DMS114 treated with DMSO at 0.1 percent for 48 hours (cell line): Measurements from ENCODE around the gene PLEKHM2.

Experiments
- DNase-seq: peaks from one replicate; lab custom pipeline; 2025; ENCODE audit not compliant: unreplicated experiment; lab: John Stamatoyannopoulos, UW

The PLEKHM2 gene

DNA sequence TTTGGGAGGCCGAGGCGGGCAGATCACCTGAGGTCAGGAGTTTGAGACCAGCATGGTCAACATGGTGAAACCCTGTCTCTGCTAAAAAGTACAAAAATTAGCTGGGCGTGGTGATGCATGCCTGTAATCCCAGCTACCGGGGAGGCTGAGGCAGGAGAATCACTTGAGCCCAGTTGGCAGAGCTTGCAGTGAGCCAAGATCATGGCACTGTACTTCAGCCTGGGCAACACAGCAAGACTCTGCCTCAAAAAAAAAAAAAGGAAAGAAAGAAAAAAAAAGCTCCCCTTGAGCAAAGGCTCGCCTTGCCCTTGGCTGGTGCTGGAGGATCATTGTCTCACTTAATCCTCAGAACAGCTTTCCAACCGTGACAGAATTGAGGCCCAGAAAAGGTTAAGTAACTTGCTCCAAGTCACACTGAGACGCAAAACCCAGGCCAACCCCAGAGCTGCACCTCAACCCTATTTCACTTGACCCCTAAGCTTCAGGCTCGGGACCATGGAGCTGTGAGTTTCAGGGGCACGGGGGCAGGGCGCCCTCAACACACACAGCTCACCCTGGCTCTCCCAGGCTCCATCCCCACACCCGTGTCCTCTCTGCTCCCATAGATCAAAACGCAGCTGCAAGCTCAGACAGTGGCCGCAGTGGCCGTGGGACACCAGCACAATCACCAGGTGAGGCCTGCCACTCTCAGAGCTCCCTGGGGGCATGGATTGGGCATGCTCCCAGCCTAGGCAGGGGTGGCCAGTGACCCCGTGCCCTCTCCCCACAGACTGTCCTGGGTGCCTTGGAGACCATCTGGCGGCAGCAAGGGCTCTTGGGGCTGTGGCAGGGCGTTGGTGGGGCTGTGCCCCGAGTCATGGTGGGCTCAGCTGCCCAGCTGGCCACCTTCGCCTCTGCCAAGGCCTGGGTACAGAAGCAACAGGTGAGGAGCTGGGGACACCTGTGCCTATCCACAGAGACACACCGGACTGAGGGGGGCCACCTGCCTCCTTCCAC is 53.5 kb downstream of the PLEKHM2 start:
- DNase-seq = no peak

DNA sequence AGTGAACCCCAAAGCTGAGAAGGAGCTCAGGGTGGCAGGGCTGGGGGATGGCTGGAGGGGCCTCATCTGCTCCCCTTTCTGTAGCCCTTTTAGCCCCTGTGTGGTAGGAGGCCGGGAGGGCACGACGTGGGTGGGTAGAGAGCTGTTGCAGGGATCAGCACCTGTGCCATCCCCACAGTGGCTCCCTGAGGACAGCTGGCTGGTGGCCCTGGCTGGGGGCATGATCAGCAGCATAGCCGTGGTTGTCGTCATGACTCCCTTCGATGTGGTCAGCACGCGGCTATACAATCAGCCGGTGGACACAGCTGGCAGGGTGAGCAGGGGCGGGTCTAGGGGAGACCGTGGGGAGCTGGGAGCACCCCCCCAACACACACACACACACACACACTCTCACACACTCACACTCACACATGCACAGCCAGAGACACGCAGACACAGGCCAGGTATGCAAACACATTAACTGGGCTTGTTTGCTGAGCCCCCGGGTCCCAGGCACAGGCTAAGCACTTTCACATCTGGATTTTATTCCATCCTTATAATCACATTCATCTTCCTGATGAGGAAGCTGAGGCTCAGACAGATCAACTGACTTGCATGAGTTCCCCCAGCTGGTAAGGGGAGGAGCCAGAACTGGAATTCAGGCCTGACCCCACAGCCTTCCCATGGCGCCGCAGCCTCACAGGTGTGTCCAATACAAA is 54.4 kb downstream of the PLEKHM2 start:
- DNase-seq = no peak

DNA sequence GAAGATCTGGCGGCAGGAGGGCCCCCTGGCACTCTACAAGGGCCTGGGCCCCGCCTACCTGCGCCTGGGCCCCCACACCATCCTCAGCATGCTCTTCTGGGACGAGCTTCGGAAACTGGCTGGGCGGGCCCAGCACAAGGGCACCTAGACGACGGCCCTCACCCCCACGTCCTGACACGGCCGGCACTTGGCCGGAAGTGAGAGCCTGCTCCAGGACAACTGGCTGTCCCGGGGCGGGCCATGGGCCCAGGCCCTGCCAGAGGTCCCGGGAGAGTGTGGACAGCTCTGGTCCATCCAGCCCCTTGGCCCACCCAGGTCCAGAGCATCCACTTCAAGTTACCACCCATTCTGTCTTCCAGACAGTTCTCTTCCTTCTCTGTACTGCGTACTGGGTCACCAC is 55.1 kb downstream of the PLEKHM2 start:
- no peak for DNase-seq

DNA sequence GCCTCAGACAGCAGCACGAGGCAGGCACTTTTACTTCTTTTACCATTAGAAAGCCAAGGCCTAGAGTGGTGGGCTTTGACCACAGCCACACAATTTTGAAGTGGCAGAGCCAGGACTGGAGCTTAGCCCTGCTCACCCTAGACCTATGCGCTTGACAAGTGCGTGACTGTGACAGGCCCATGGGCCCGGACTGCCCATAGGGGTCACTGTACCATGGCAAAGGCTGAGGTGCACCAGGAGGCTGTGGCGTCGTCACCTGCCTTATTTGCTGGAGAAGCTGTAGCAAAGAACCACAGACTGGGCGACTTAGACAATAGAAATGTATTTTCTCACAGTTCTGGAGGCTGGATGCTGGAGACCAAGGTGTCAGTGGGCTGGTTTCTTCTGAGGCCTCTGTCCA is 55.6 kb downstream of the PLEKHM2 start:
- DNase-seq = no peak

DNA sequence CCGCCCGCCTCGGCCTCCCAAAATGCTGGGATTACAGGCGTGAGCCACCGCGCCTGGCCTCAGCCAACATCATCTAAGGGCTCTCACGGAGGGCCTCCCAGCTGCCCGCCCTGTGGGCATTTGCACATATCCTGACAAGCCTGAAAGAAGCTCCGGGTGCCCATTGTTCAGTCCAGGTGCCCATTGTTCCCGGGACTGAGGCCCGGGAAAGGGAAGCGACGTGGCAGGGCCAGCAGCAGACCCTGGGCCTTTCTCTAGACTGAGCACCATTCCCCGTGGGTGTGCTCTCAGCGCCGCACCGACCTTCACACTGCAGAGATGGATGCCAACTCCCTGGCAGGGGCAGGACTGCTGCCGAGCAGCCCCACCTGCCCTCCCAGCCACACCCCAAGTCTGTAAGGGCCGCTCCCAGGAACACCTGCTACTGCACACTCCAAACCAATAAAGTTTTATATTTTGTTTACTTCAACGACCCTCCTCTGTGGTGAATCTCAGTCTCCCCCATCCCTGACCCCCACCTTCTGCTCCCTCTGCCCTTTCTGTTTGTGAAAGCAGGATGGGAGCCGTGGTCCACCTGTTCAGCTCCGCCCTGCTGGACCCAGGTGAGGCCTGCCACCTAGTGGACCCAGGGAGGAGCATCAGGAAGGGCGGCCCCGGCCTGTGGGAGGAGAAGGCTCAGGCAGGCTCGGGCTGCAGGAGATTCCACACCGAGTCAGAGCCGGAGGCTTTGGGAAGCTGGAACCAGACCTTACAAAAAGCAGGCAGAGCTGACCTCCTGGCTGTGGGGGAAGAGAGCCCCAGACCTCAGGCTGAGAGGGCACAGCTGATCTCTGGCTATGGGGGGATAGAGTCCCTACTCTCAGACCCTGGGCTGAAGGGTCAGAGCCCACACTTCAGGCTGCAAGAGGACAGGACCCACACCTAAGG is 57.1 kb downstream of the PLEKHM2 start:
- DNase-seq = peak; percentile 28

DNA sequence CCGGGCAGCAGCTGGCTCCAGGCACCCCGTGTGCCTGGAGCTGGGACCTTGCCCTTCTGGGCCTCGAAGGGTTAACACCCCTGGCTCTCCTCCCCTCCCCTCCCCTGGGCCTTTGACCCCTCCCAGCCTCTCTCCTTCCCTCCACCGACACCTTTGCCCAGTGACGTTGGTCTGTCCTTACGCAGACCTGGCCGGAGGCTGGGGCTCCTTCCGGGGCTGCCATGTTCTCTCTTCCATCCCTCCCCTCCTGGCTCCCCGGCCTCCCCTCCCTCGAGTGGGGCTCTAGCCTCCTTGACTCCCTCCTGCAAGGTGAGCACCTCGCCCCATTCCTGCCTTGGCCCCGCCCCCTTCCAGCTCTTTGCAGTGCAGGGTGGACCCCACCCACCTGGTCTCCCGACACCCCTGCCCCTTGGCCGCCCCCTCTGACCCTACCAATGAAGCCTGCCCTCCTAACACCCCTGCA is 58.2 kb downstream of the PLEKHM2 start, which contains the start of gene TMEM82:
Gene TMEM82, plus strand, starts transcription at position 161 of the 463 bp plus-strand sequence. Its CDS starts 61 bp downstream, at position 222.
- no peak for DNase-seq

DNA sequence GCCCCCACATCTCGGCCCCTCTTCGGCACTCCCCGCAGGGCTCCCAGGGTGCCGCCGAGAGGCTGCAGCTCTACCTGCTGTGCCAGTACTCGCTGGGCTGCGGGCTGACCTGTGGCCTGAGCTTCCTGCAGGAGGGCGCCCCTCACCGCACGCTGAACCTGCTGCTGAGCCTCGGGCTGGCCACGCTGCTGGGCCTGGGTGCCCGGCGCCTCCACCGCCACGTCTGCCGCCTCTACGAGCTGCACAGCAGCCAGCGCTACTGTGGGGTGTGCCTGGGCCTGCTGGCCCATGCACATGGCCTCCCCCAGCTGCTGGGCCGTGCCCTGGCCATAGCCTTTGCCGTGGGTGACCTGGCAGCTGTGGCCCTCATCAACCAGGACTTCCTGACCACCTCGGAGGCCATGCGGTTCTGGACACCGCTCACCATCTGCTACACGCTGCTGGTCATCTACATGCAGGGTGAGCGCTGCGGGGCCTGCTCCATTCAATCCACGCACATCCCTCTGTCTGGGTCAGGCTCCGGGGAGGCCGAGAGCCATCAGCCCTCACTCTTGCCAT is 60.1 kb downstream of the PLEKHM2 start:
- no peak for DNase-seq

DNA sequence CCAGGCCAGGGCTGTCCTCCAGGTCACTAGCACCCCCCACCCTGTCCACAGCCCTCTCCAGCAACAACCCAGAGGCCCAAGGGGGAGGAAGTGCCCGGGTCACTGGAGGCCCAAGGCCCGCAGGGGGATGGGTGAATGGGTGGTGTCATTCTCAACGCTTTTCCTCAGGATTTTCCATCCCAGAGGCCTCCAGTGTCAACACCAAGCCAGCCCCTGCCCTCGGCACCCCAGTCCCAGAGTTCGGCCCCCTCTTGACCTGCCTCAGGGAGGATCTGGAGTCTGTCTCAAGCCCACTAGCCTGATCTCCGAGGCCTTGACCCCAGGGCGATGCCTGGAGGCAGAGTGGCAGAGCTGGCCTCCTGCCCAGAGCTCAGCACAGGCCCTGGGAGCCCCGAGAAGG is 63.3 kb downstream of the PLEKHM2 start:
- no peak for DNase-seq

DNA sequence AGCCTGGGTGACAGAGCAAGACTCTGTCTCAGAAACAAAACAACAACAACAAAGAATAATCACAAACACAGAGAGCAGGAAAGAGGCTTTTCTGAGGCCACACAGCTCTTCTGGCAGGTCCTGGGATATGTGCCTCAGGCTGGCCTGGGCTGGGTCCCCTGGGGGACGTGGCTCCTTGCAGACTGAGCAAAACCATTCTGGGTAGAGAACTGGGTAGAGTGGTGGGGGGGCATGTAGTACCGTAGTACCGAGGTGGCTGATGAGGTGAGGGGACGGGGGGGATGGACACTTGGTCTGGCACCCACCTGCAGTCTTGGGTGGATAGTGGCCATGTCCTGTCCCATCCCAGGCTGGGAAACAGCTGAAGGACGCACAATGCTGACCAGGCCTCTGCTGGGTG is 64.1 kb downstream of the PLEKHM2 start:
- no peak for DNase-seq

DNA sequence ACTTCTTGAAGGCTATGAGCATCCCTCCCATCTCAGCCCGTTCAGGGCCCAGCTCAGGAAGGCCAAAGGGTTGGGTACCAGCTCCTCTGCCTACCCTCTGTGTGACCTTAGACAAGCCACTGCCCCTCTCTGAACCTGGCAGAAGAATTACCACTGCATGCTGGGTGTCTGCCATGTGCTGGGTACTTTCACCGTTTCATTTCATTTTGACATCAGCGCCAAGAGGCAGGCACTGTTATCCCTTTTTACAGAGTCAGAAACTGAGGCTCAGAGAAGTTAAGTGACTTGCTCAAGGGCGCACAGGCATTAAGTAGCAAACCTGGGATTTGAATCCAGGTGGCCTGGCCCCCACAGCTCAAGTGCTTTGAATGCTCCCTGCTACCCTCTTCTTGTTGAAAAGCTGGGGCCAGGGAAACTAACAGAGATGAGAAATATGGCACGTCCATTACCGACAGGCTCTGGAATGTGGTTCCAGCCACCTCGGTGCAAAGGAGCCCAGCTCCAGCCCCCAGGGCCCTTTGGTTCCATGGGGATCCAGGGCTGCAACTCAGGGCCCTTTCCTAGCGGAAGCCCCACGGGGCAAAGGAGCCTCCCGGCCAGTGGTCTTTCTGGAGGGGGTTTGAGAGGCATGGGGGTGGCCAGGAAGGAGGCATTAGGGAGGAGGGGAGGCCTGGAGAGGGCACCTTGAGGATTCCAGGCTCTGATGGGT is 64.7 kb downstream of the PLEKHM2 start:
- DNase-seq = no peak

DNA sequence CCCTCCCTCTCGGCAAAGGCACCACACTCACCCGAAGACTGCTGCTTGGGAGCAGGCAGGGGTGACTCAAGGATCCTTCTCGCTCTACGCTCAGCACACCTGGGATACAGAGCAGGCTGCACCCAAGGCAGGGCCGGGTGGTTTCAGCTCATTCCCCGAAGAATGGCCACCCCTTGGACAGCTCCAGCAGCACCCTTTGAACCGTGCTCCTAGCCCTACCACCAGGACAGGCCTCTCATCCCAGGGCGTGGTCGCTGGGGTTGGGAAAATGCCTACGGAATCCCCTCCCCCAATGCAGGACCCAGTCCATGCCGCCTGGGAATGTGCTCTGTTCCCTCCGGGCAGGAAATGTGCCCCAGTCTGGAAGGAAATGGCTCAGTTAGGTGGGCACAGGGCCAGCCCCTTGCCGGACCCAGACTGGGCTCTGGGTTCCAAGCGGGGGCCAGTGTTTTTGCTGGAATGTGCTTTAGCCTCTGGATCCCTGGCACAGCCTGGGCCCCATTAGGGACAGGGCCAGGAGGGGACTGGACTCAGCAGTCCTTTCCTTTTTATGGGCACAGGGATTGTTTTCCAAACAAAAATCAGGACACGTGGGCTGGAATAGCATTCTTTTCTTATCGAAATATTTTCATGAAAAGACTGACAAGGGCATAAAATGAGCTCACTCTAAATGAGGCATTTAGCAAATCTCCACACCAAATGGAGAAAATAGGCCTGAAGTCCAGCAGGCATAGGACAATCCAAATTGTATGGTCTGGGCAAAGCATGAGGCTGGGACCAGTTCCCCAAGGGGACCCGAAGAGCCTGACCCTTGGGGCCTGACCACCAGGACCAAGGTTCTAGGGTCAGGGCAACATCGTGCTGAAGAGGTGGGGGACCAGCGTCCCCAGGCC is 65.5 kb downstream of the PLEKHM2 start:
- DNase-seq = no peak

DNA sequence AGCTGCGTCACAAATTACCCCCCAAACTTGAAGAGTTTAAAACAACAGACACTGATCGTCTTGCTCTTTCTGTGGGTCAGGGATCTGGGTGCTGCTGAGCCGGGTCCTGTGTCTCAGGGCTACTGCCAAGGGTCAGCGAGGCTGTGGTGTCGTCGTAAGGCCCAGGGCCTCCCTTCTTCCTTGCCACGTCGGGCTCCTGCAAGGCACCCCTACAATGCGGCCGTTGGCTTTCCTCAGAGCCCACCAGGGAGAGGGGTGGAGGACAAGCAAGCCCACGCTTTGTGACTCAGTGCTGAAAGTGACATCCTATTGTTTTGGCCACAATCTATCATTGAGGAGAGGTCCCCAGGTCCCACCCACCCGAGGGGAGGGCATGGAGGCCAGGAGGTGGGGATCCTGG is 66.8 kb downstream of the PLEKHM2 start:
- DNase-seq = no peak

DNA sequence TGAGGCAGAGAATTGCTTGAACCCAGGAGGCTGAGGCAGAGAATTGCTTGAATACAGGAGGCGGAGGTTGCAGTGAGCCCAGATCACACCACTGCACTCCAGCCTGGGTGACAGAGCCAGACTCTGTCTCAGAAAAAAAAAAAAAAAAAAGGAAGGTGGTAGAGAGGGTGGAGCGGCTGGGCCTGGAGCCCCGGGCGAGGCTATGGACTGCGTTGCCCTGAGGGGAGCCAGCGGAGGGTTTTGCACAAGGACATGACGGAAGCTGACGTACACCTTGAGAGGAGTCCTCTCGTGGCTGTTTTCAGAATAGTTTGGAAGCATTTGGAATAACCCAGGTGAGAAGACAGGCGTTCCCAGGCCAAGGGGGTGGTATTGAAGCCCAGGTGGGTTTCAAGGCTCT is 67.6 kb downstream of the PLEKHM2 start:
- no peak for DNase-seq

DNA sequence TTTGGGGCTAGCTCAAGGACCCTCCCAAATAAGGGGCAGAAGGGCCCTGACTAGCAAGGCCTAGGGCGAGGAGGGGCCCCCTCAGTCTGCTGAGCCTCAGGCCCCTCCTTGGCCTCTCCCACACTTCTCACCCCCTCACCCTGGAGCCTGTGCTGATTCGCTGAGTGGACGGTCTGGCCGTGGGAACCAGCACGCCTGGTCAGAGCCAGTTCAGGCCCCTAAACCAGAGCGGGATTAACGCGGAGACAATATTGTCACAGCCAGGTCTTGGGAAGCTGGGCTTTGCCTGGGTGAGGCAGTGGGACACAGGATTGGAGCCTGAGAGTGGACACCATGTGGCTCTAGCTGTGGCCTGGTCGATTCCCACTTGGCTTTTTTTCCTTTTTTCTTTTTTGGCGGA is 69.7 kb downstream of the PLEKHM2 start:
- no peak for DNase-seq

DNA sequence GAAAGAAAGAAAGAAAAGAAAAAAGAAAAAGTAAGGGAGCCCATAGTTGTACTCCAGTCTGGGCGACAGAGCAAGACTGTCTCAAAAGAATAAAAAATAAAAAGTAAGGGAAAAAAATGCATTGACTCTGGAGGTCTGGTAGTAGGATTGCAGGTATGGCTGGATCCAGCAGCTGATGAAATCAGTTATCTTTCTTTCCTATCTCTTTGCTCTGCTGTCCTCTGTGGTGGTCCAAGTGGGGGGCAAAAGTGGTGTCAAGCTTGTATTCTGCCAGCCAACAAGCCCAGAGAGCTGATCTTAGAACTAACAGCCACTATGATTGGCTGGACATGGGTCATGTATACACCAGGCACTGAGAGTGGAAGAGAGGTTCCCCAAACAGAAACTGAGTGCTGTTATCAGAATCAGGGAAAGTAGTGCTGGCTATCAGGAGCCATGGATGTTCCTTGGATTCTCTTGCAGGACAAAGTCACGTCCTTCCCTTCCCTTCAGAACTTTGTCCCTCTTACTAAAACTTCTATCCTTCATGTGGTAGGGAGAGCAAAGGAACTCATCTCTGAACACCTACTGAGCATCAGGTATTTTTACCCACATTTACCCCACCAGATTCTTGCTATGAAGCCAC is 71.0 kb downstream of the PLEKHM2 start:
- no peak for DNase-seq

DNA sequence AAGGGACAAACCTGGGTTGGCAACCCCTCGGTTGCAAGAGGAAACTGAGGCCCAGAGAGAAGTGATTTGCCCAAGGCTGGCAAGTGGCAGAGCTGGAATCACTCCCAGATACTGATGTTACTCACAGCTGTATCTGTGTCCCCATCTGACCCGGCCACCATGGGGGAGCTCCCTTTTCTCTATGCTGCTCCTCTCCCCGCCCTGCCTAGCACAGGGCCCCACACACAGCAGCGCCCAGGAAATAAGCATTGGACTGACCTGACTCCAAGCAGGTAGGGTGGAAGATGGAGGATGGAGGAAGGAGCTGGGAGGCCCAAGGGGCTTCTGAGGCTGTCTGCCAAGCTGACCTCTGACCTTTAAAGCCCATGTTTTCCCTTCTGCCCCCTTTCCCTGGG is 71.5 kb downstream of the PLEKHM2 start:
- DNase-seq = no peak

DNA sequence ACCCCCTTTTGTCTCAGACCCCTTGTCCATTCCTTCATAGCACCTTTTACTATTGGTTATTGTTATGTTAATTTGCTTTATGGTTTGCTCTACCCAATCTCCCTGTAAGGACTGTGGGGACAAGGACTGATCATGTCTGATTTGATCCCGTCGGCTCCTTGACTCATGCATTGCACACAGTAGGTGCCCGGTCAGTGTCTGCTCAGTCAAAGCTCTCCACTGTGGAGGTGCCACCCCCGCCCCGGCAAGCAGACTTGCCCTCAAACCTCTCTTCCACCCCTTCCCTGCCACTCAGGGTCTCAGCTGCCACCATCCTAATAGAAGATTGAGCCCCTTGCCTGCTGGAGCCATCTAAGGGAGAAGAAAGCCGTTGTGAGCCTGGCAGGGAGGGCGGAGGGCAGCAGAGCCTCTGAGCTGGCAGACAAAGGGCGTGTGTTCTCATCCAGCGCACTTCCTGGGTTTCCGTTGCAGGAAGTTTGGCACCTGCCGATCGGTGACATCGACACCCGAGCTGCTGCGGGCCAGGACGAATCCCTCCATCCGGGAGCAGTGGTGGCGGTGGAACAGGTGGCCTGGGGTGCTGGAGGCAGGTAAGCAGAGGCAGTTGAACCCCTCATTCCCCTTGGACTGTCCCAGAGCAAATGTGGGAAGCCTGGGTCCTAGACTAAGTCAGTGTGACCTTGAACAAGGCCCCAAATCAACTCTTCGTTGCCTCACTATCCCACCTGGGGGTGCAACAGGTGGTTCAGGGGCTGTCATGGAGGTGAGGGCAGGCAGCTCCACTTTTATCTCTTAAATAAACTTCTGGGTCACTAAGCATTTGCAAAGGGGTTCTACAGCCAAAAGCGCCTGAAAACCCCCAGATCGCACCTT is 72.3 kb downstream of the PLEKHM2 start:
- DNase-seq = no peak
